Stomach (tissue), 4 donors: ENCODE data around the gene BICRA.

ENCODE experiments used
- EP300 ChIP-seq: sonication (generic); formaldehyde crosslinking; IDR thresholded peaks from one replicate; pipeline ENCODE4 v1.6.1; 2017; ENCODE audit warnings: antibody characterized with exemption
- POLR2A ChIP-seq, 4 donors: fragments of 450-650 bp; IDR thresholded peaks; one replicate each; pipeline ENCODE4 v1.6.1; 2016; ENCODE audit warnings: antibody characterized with exemption in 4 of 4, control low read depth in 2 of 4, mild to moderate bottlenecking in 1 of 4, moderate library complexity in 1 of 4
- POLR2AphosphoS5 ChIP-seq, 3 donors: sonication (generic); formaldehyde crosslinking; IDR thresholded peaks; one replicate each; pipeline ENCODE4 v1.6.1; 2016; ENCODE audit warnings: antibody characterized with exemption in 3 of 3
- TF ChIP-seq, protein P1 (sequence below), 7 experiments: fragments of 450-650 bp in 4 of 7; fragments of 200-600 bp in 3 of 7; sonication (generic) in 3 of 7; IDR thresholded peaks; one replicate each; pipeline ENCODE4 v1.5.1; 2016 to 2019; ENCODE audit warnings: antibody characterized with exemption in 7 of 7, control low read depth in 2 of 7, mild to moderate bottlenecking in 1 of 7

DNA sequence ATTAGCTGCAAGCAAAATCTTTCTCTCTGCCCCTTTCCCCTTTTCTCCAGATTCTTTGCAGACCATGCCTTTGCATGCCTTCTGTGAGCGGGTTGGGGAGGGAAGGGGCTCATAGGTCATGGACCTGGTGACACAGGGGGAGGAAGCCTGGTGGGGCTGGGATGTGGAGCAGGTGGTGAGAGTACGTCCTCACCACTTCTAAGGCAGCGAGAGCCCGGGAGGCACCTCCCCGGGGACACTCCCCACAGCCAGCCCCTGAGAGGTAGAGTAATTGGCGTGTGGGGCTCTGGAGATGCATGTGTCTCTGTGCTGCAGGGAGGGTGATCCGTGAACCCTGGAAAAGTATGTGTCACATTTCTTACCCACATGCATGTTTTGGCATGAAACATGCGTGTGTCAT, 61.8 kb downstream of the BICRA start:
- TF ChIP-seq EP300 (no peak), POLR2A (IDR thresholded peaks at IDR 0.05) (no peak), POLR2AphosphoS5 (IDR thresholded peaks at IDR 0.05) (no peak)
- TF ChIP-seq, protein P1, sequence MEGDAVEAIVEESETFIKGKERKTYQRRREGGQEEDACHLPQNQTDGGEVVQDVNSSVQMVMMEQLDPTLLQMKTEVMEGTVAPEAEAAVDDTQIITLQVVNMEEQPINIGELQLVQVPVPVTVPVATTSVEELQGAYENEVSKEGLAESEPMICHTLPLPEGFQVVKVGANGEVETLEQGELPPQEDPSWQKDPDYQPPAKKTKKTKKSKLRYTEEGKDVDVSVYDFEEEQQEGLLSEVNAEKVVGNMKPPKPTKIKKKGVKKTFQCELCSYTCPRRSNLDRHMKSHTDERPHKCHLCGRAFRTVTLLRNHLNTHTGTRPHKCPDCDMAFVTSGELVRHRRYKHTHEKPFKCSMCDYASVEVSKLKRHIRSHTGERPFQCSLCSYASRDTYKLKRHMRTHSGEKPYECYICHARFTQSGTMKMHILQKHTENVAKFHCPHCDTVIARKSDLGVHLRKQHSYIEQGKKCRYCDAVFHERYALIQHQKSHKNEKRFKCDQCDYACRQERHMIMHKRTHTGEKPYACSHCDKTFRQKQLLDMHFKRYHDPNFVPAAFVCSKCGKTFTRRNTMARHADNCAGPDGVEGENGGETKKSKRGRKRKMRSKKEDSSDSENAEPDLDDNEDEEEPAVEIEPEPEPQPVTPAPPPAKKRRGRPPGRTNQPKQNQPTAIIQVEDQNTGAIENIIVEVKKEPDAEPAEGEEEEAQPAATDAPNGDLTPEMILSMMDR (IDR thresholded peaks at IDR 0.05): no peak
